DMS79 treated with DMSO at 0.1 percent for 48 hours (cell line): Measurements from ENCODE around the gene ENO1.
"Not testable (repeated sequence)": the region's sequence is repeated elsewhere in the genome, so short reads cannot be mapped to it uniquely, and the experiment has no call there.

Source experiments
- DNase-seq: peaks from one replicate; lab custom pipeline; 2025; lab: John Stamatoyannopoulos, UW

Gene ENO1

GRCh38 chr1:8845104-8846097 is 33.1 kb downstream of the ENO1 start:
- DNase-seq: no peak

GRCh38 chr1:8844501-8845006 is 33.9 kb downstream of the ENO1 start:
- no peak for DNase-seq

GRCh38 chr1:8841395-8841794 is 37.1 kb downstream of the ENO1 start:
- DNase-seq: no peak

- DNase-seq: no peak
Observed at GRCh38 chr1:8839990-8840389, 38.5 kb downstream of the ENO1 start.

- DNase-seq: no peak
Observed at GRCh38 chr1:8835941-8836643, 42.4 kb downstream of the ENO1 start.

DNA sequence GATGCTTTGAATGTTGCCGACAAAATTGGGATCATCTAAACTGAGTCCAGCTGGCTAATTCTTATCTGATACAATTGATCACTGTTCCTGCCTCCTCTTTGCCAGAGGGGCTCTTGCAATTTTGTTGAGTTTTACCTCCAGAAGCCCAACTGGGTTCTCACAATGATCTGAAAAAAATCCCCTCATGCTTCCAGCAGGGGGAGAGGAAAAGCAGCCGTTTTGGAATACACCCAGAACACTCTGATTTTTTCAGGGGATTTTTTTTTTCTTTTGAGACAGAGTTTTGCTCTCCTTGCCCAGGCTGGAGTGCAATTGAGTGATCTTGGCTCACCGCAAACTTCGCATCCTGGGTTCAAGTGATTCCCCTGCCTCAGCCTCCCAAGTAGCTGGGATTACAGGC is 47.1 kb downstream of the ENO1 start:
- no peak for DNase-seq

DNA sequence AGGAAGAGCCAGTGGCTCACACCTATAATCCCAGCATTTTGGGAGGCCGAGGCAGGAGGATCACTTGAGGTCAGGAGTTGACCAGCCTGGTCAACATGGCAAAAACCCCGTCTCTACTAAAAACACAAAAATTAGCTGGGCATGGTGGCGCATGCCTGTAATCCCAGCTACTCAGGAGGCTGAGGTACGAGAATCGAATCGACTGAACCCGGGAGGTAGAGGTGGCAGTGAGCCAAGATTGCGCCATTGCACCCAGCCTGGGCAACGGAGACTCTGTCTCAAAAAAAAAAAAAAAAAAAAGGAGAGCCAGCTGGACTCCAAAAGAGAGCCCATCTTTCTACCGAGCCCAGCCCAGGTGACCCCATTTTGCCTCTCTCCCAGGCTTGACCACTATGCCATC is 47.8 kb downstream of the ENO1 start:
- DNase-seq: not testable (repeated sequence)

DNA sequence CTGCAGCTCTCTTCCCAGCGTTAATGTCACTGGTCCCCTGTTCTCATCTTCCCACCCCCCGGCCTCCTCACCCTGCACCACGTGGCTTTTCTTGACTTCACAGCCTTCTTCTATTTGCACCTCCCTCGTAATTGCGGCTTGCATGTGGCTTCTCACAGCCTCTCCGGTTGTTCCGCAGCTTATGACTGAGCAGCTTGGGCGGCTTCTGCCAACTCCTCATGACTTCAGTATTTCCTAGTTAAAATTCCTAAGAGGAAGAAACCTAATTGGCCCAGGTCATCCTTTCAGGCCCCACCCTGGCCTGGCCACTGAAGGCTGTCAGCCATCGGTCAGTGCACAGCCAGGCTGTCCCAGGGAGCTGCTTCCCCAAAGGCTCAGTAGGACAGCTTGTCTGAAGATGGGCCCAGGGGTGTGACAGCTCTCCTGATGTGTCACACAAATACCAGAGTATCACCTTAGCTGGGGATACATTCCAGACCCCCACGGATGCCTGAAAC is 52.5 kb downstream of the ENO1 start:
- no peak for DNase-seq

DNA sequence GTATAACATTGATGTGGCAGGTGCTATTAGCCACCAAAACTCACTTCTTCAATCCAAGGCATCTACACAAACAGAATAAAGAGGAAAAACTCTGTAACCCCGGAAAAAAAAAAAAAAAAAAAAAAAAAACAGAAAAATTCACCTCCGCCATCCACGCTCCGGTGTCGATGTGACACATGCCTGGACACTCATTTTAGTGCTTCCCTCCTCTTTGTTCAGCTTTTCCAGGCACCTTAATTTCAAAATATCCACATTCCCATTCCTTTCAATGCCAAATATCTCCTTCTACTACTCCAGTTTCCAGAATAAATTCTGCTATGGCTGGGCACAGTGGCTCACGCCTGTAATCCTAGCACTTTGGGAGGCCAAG is 55.2 kb downstream of the ENO1 start:
- no peak for DNase-seq

GRCh38 chr1:8822373-8823294 is 55.9 kb downstream of the ENO1 start:
- DNase-seq: peak; percentile 94

DNA sequence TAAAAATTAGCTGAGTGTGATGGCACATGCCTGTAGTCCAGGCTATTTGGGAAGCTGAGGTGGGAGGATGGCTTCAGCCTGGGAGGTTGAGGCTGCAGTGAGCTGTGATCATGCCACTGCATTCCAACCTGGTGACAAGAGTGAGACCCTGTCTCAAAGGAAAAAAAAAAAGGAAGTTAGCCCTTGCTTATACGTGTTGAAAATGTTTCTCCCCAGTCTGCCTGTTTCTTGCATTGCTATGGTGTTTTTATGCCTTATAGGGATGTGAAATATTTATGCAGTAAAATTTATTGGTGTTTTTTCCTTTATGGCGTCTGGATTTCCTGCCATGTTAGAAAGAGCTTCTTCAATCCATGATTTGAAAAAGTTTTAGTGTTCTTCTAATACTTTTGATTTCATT is 57.4 kb downstream of the ENO1 start:
- no peak for DNase-seq

- not testable (repeated sequence) for DNase-seq
Observed at GRCh38 chr1:8818789-8819188, 59.7 kb downstream of the ENO1 start.

GRCh38 chr1:8818325-8818775 is 60.1 kb downstream of the ENO1 start:
- peak; percentile 71 for DNase-seq

DNA sequence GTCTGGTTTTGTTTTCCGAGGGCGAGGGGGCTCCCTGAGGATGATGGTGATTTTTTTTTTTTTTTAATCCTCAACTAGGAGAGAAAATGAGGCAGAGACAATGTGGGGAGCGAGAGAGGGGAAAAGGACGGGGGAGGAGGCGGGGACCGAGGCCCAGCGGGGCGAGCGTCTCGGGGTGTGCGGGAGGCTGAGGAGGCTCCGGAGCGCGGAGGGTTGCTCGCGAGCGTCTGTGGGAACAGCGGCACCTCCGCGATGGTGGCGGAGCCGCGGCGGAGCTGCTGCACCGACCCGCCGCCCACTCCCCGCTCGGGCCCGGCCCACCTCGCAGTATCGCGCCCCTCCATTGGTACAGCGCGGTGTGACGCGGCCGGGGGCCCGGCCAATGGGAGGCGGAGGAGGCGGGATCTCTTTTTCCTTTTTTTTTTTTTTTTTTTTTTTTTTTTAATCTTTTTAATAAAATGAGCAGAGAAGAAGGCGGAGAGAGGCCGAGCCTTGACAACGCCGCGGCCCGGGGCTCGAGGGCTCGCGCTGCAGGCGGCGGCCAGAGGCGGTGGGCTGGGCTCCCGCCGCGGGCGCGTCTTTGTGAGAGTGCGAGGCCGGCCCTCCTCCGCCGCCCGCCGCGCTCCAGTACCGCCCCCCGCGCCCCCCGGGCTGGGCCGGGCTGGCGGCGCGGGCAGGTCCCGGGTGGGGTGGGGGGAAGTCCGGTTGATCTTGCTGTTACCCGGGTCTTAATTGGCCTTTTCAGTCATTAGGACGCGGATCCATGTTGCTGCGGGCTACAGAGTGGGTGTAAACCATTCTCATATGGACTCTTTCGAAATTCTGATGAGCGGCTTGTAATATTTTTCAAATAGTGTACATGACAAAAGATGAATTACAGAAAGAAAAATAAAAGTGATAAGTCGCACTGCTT is 60.8 kb downstream of the ENO1 start, which contains the start of gene RERE:
Gene RERE, minus strand, starts transcription at position 229 of the 913 bp plus-strand sequence.
- peak; percentile 89 for DNase-seq

GRCh38 chr1:8816831-8817411 is 61.6 kb downstream of the ENO1 start:
- DNase-seq: peak; percentile 67

GRCh38 chr1:8816264-8816663 is 62.2 kb downstream of the ENO1 start:
- DNase-seq: peak; percentile 67

GRCh38 chr1:8815582-8816151 is 62.8 kb downstream of the ENO1 start:
- peak; percentile 46 for DNase-seq

DNA sequence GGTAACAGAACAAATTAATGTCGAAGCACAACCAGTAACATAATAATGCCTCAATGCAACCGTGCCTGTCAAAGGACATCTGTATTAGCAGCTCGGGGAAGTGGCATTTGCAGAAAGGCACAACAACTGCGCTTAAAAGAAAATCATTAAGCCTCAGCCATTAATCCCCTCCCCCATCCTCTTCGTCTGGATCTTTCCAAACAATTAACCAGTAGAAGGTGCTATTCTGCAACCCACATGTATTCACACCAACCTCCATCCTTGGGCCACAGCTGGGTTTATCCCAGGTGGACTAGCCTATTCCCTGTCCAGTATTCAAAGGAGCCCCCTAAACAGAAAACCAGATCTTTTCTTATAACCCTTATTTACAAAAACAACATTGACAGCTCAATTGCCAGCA is 63.6 kb downstream of the ENO1 start:
- DNase-seq: peak; percentile 23

DNA sequence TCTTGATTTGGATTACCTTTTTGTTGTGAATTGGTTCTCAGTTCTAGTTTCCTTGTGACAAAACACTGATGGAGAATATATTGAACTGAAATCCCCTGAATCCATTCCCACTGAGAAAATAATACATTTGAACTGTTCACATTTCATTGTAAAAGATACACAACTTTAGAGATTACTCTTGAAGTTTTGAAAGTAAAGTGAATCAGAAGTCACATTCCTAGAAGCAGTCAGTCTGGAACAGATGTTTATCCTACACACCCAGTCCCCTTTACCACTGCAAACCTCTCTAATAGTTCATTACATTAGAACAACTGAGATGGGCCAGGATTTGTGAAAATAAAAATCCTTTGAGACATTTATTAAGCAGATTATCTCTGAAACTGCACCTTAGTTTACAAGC is 64.5 kb downstream of the ENO1 start:
- no peak for DNase-seq
